ENCODE data around the gene SH2D6. TPM values are rescaled to one million over a fixed set of nuclear protein-coding genes. Genes with fewer than 3 reads are reported as not detected.
"Not testable (repeated sequence)": the region's sequence is repeated elsewhere in the genome, so short reads cannot be mapped to it uniquely, and the experiment has no call there.

Gene SH2D6
- polyA plus RNA-seq, 1 donor from 2014 or later = not detected

DNA sequence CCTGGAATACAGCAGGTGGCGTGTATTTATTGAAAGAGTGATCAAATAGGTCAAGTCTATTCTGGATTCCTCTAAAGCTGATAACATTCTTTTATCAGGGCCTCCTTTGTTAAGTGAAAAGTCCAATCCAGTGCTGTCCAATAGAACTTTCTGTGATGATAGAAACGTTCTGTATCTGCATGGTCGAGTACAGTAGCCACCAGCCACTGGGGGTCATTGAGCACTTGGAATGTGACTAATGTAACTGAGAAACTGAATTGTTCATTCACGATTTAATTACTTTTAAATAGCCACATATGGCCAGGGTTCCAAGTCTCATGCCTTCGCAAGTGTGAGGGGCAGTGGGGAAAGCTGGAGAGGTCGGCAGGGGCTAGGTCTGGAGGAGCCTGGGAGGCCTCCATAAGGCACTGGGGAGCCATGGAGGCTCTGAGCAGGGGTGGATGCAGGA is 20.5 kb downstream of the SH2D6 start:
- Histone ChIP-seq H3K27me3 (ENCODE audit: insufficient read depth, low read depth, low read length) (no peaks in the 10 kb centered on the region), H3K4me3 (ENCODE audit: low read length) (no peak overlapping the region), H3F3A (ENCODE audit: insufficient read depth, low read length, poor library complexity, severe bottlenecking) (no peaks in the 10 kb centered on the region), H3K4me2 (ENCODE audit: low read length) (no peak overlapping the region), H2AFZ (ENCODE audit: low read depth, low read length) (no peak overlapping the region), H3K79me2 (replicated peaks; ENCODE audit: insufficient read depth, low read length) (no peaks in the 10 kb centered on the region), H3K9ac (ENCODE audit: low read length) (no peak overlapping the region), H3K9me2 (ENCODE audit: insufficient read depth, low read length) (no peaks in the 10 kb centered on the region), H3K36me3 (ENCODE audit: insufficient read depth, low read length) (no peaks in the 10 kb centered on the region), H3K27ac (ENCODE audit: low read length) (no peak overlapping the region), H3K9me3 (ENCODE audit: low read length) (no peaks in the 10 kb centered on the region), H4K20me1 (ENCODE audit: insufficient read depth) (no peaks in the 10 kb centered on the region)
- TF ChIP-seq EZH2 (IDR thresholded peaks at IDR 0.05; ENCODE audit: borderline replicate concordance, insufficient read depth, low read length, poor library complexity, severe bottlenecking) = no peak
- no peak for TF ChIP-seq SMC3 (conservative IDR thresholded peaks at IDR 0.05; ENCODE audit: poor library complexity)
- no peak for TF ChIP-seq TAF1 (IDR thresholded peaks at IDR 0.05; ENCODE audit: low read depth)
- TF ChIP-seq RAD21 (conservative IDR thresholded peaks at IDR 0.05) = no peak
- no peak for TF ChIP-seq MXI1 (conservative IDR thresholded peaks at IDR 0.05; ENCODE audit: poor library complexity, severe bottlenecking)
- TF ChIP-seq, protein P1, sequence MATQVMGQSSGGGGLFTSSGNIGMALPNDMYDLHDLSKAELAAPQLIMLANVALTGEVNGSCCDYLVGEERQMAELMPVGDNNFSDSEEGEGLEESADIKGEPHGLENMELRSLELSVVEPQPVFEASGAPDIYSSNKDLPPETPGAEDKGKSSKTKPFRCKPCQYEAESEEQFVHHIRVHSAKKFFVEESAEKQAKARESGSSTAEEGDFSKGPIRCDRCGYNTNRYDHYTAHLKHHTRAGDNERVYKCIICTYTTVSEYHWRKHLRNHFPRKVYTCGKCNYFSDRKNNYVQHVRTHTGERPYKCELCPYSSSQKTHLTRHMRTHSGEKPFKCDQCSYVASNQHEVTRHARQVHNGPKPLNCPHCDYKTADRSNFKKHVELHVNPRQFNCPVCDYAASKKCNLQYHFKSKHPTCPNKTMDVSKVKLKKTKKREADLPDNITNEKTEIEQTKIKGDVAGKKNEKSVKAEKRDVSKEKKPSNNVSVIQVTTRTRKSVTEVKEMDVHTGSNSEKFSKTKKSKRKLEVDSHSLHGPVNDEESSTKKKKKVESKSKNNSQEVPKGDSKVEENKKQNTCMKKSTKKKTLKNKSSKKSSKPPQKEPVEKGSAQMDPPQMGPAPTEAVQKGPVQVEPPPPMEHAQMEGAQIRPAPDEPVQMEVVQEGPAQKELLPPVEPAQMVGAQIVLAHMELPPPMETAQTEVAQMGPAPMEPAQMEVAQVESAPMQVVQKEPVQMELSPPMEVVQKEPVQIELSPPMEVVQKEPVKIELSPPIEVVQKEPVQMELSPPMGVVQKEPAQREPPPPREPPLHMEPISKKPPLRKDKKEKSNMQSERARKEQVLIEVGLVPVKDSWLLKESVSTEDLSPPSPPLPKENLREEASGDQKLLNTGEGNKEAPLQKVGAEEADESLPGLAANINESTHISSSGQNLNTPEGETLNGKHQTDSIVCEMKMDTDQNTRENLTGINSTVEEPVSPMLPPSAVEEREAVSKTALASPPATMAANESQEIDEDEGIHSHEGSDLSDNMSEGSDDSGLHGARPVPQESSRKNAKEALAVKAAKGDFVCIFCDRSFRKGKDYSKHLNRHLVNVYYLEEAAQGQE (IDR thresholded peaks at IDR 0.05; ENCODE audit: borderline replicate concordance) = no peak
- no peak for TF ChIP-seq POLR2AphosphoS5 (IDR thresholded peaks at IDR 0.05)
- TF ChIP-seq, protein P2, sequence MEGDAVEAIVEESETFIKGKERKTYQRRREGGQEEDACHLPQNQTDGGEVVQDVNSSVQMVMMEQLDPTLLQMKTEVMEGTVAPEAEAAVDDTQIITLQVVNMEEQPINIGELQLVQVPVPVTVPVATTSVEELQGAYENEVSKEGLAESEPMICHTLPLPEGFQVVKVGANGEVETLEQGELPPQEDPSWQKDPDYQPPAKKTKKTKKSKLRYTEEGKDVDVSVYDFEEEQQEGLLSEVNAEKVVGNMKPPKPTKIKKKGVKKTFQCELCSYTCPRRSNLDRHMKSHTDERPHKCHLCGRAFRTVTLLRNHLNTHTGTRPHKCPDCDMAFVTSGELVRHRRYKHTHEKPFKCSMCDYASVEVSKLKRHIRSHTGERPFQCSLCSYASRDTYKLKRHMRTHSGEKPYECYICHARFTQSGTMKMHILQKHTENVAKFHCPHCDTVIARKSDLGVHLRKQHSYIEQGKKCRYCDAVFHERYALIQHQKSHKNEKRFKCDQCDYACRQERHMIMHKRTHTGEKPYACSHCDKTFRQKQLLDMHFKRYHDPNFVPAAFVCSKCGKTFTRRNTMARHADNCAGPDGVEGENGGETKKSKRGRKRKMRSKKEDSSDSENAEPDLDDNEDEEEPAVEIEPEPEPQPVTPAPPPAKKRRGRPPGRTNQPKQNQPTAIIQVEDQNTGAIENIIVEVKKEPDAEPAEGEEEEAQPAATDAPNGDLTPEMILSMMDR (IDR thresholded peaks at IDR 0.05; ENCODE audit: poor library complexity, severe bottlenecking) = no peak
- no peak for TF ChIP-seq EP300 (conservative IDR thresholded peaks at IDR 0.05; ENCODE audit: poor library complexity, severe bottlenecking)

DNA sequence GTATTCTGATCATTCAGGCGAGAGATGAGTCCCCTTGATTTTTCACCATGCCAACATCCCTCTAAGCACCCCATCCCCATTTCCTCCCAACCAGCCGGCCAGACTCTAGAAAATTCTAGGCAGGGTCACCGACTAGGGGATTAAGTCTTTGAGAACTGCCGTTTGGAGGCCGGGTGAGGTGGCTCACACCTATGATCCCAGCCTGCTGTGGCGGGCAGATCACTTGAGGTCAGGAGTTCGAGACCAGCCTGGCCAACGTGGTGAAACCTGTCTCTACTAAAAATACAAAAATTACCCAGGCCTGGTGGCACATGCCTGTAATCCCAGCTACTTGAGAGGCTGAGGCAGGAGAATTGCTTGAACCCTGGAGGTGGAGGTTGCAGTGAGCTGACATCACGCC is 21.1 kb downstream of the SH2D6 start:
- H3K4me3 ChIP-seq (ENCODE audit: low read length); H3K27ac ChIP-seq (ENCODE audit: low read length); H3F3A ChIP-seq (ENCODE audit: insufficient read depth, low read length, poor library complexity, severe bottlenecking); H3K27me3 ChIP-seq (ENCODE audit: insufficient read depth, low read depth, low read length); H3K79me2 ChIP-seq (replicated peaks; ENCODE audit: insufficient read depth, low read length); H3K4me2 ChIP-seq (ENCODE audit: low read length); H4K20me1 ChIP-seq (ENCODE audit: insufficient read depth); H3K9ac ChIP-seq (ENCODE audit: low read length); H3K9me3 ChIP-seq (ENCODE audit: low read length); H3K9me2 ChIP-seq (ENCODE audit: insufficient read depth, low read length); H3K36me3 ChIP-seq (ENCODE audit: insufficient read depth, low read length); H2AFZ ChIP-seq (ENCODE audit: low read depth, low read length): not testable (repeated sequence)

DNA sequence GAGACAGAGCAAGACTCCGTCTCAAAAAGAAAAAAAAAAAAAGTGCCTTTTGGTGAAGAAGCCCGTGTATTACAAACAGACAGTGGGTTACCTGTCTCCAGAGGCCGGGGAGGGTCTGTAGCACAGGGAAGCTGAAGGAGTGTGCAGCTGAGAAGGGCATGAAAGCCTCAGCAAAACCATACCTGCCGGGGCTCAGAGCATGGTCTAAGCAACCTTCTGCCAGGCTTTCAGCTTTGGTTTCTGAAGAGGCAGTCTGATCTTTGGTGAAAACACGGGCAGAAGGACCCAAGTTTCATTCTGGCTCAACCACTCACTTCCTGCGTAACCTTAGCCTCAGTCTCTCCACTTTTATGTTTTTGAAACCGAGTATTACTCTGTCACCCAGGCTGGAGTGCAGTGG is 21.5 kb downstream of the SH2D6 start:
- Histone ChIP-seq H3K9me2 (ENCODE audit: insufficient read depth, low read length) (no peaks in the 10 kb centered on the region), H3K27me3 (ENCODE audit: insufficient read depth, low read depth, low read length) (no peaks in the 10 kb centered on the region), H3K9ac (ENCODE audit: low read length) (no peak overlapping the region), H3K4me3 (ENCODE audit: low read length) (no peak overlapping the region), H3K36me3 (ENCODE audit: insufficient read depth, low read length) (no peaks in the 10 kb centered on the region), H2AFZ (ENCODE audit: low read depth, low read length) (no peak overlapping the region), H3K79me2 (replicated peaks; ENCODE audit: insufficient read depth, low read length) (no peaks in the 10 kb centered on the region), H3K27ac (ENCODE audit: low read length) (no peak overlapping the region), H3K4me2 (ENCODE audit: low read length) (no peak overlapping the region), H3K9me3 (ENCODE audit: low read length) (no peaks in the 10 kb centered on the region), H3F3A (ENCODE audit: insufficient read depth, low read length, poor library complexity, severe bottlenecking) (no peaks in the 10 kb centered on the region), H4K20me1 (ENCODE audit: insufficient read depth) (no peaks in the 10 kb centered on the region)
- TF ChIP-seq EZH2 (IDR thresholded peaks at IDR 0.05; ENCODE audit: borderline replicate concordance, insufficient read depth, low read length, poor library complexity, severe bottlenecking) (no peak), EP300 (conservative IDR thresholded peaks at IDR 0.05; ENCODE audit: poor library complexity, severe bottlenecking) (no peak), SMC3 (conservative IDR thresholded peaks at IDR 0.05; ENCODE audit: poor library complexity) (no peak), RAD21 (conservative IDR thresholded peaks at IDR 0.05) (no peak), POLR2AphosphoS5 (IDR thresholded peaks at IDR 0.05) (no peak), TAF1 (IDR thresholded peaks at IDR 0.05; ENCODE audit: low read depth) (no peak), MXI1 (conservative IDR thresholded peaks at IDR 0.05; ENCODE audit: poor library complexity, severe bottlenecking) (no peak)
- TF ChIP-seq, protein P1 (IDR thresholded peaks at IDR 0.05; ENCODE audit: borderline replicate concordance) = no peak
- TF ChIP-seq, protein P2 (IDR thresholded peaks at IDR 0.05; ENCODE audit: poor library complexity, severe bottlenecking) = no peak
